Activated B cell treated with CpG ODN at 0.5 μM for 24 hours (primary cell): ENCODE data around the gene DNAH14. TPM values are rescaled to one million over a fixed set of nuclear protein-coding genes. Genes with fewer than 3 reads are reported as not detected.

Experiments
- ATAC-seq: fragments of 200-7000 bp; cut with Tn5 transposase; one replicate; pipeline ENCODE4 v1.10.0; 2021; ENCODE audit warnings: low read depth, mild to moderate bottlenecking, moderate library complexity
- CTCF ChIA-PET: fragments of 350-600 bp; sonication (Branson Sonifier 250); formaldehyde crosslinking; loops from one replicate; lab custom pipeline; 2021; ENCODE audit warnings: antibody characterized with exemption; lab: Charles Lee
- POLR2A ChIA-PET: fragments of 350-600 bp; sonication (Branson Sonifier 250); formaldehyde crosslinking; loops from one replicate; lab custom pipeline; 2021; ENCODE audit warnings: antibody characterized with exemption; lab: Charles Lee
- DNase-seq: peaks from one replicate; pipeline ENCODE4 v3.0.0; 2022
- H3K27ac Mint-ChIP-seq: one replicate; pipeline ENCODE4 v1.8.0; 2020; ENCODE audit warnings: mixed read lengths
- H3K27me3 Mint-ChIP-seq: one replicate; pipeline ENCODE4 v1.8.0; 2021; ENCODE audit warnings: mixed read lengths
- H3K36me3 Mint-ChIP-seq: one replicate; pipeline ENCODE4 v1.8.0; 2021; ENCODE audit warnings: low read depth, mixed read lengths
- H3K4me1 Mint-ChIP-seq: one replicate; pipeline ENCODE4 v1.8.0; 2021; ENCODE audit warnings: mixed read lengths
- H3K4me3 Mint-ChIP-seq: one replicate; pipeline ENCODE4 v1.8.0; 2020; ENCODE audit warnings: mild to moderate bottlenecking, mixed read lengths
- H3K9me3 Mint-ChIP-seq: one replicate; pipeline ENCODE4 v1.8.0; 2020; ENCODE audit warnings: mixed read lengths
- intact Hi-C: fragments of 100-400 bp; cut with micrococcal nuclease; formaldehyde crosslinking; loops from one replicate; pipeline ENCODE4 v1.15.1; 2024
- total RNA-seq: library from RNA; stranded (reverse); gene quantifications from 2 replicates; pipeline ENCODE4 v1.2.3, GENCODE V29; 2022
- TF ChIP-seq, protein P1 (sequence below): fragments of 200-600 bp; IDR thresholded peaks from one replicate; pipeline ENCODE4 v1.8.0; 2022; ENCODE audit warnings: antibody characterized with exemption, mild to moderate bottlenecking

DNAH14 gene
- total RNA-seq, 1 donor from 2014 or later: not detected

DNA sequence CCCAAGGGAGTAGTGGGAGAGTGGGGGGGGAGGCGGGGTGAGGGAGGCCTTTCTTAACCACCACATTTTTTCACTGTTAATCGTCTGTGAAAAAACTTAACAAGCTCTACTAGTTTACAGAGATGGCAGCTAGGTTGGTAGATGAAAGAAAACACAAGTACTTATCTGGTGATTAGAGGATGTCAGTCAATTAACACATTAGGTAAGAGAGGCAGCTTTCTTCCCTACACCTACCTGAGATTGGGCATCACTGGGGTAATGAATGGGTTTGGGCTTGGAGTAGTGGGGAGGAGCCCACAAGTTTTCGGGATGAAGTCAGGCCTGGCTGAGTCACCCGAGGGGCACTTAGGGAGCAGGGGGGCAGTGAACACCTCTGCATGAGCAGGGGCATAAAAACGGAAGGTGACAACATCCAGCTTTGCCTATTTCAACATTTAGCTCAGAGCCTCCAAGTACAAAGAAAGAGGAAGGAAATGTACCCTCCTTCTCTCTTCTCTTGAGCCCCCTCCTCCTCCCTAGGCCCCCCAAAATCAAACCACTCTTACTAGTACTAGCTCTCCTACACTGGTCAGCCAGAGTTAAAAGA lies 495.8 kb downstream of the DNAH14 start:
- Mint-ChIP-seq H3K4me1 (peaks cover 63% of the 10 kb centered on the region), H3K36me3 (peaks cover 36% of the 10 kb centered on the region), H3K9me3 (no peaks in the 10 kb centered on the region), H3K27me3 (no peaks in the 10 kb centered on the region), H3K4me3 (peak overlapping the region; percentile 59), H3K27ac (peak overlapping the region; percentile 74)
- ChIA-PET CTCF (interaction anchor here (1.0 to 1.6 kb wide), 4 partner anchors 11 to 49 kb away, joined by 3 to 4 read pairs (median 3); no protein-coding TSS in a partner anchor), POLR2A (interaction anchor here (0.6 to 6.0 kb wide), 6 partner anchors 17 to 574 kb away, joined by 3 to 68 read pairs (median 4); partner anchors contain the start of genes SDE2 and SRP9)
- DNase-seq (no peak), ATAC-seq (no peak)
- intact Hi-C loops: loop anchor here (5.0 to 10.0 kb wide), 7 partner anchors 173 to 990 kb away; partner anchors contain the start of genes H3-3A, PARP1, SRP9 and WDR26
- TF ChIP-seq, protein P1, sequence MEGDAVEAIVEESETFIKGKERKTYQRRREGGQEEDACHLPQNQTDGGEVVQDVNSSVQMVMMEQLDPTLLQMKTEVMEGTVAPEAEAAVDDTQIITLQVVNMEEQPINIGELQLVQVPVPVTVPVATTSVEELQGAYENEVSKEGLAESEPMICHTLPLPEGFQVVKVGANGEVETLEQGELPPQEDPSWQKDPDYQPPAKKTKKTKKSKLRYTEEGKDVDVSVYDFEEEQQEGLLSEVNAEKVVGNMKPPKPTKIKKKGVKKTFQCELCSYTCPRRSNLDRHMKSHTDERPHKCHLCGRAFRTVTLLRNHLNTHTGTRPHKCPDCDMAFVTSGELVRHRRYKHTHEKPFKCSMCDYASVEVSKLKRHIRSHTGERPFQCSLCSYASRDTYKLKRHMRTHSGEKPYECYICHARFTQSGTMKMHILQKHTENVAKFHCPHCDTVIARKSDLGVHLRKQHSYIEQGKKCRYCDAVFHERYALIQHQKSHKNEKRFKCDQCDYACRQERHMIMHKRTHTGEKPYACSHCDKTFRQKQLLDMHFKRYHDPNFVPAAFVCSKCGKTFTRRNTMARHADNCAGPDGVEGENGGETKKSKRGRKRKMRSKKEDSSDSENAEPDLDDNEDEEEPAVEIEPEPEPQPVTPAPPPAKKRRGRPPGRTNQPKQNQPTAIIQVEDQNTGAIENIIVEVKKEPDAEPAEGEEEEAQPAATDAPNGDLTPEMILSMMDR: no peak

DNA sequence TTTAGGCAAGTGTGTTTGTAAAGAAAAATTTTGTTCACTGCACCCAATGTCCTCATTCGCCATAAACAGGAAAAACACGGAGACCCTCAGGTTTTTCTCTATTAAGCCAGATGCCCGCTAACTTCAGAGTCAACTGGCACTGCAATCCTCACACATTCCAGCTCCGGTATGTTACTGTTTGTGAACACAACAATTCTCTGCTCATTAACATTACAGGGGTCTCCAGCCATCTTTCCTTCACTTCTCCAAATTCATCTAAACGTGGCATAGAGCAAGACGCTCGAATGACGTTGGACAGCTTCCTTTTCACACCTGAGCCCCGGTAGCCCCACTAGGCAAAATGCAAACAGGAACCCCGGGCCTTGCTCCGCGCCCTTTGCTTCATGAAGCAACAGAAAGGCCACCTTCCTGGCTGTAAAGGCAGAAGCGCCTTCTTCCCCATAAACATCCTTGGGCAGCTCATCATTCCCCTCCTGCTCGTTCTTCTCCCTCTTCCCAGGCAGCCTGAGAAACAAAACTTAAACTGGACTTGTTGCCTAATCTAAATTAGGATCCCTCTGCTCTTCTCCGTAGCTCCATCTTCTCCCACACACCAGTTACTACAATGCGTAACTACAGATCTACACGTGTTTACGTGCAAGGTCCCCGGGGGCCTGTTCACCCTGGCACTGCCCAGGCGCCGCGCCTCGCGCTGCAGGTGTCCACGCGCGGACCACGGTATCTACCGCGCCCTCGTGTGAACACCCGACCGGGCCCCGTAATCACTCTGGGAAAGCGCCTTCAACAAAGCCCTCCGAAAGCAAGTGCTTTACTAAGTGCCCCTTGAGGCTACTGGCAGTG lies 497.1 kb downstream of the DNAH14 start:
- Mint-ChIP-seq H3K9me3 (no peaks in the 10 kb centered on the region), H3K27me3 (no peaks in the 10 kb centered on the region), H3K4me3 (peak overlapping the region; percentile 96), H3K27ac (peak overlapping the region; percentile 88), H3K4me1 (peaks cover 63% of the 10 kb centered on the region), H3K36me3 (peaks cover 26% of the 10 kb centered on the region)
- ATAC-seq: peak; percentile 14
- DNase-seq: peak; percentile 35
- intact Hi-C loops: loop anchor here (1.0 to 10.0 kb wide), 8 partner anchors 174 to 992 kb away; partner anchors contain the start of genes H3-3A, PARP1, SDE2 and SRP9
- TF ChIP-seq, protein P1: no peak
- ChIA-PET POLR2A (interaction anchor here (0.8 to 6.0 kb wide), 11 partner anchors 15 to 1266 kb away, joined by 3 to 113 read pairs (median 4); partner anchors contain the start of genes H3-3A, PYCR2, SDE2 and SRP9), CTCF (interaction anchor here (3.0 kb wide), 1 partner anchor 18 kb away, joined by 14 read pairs; no protein-coding TSS in a partner anchor)

DNA sequence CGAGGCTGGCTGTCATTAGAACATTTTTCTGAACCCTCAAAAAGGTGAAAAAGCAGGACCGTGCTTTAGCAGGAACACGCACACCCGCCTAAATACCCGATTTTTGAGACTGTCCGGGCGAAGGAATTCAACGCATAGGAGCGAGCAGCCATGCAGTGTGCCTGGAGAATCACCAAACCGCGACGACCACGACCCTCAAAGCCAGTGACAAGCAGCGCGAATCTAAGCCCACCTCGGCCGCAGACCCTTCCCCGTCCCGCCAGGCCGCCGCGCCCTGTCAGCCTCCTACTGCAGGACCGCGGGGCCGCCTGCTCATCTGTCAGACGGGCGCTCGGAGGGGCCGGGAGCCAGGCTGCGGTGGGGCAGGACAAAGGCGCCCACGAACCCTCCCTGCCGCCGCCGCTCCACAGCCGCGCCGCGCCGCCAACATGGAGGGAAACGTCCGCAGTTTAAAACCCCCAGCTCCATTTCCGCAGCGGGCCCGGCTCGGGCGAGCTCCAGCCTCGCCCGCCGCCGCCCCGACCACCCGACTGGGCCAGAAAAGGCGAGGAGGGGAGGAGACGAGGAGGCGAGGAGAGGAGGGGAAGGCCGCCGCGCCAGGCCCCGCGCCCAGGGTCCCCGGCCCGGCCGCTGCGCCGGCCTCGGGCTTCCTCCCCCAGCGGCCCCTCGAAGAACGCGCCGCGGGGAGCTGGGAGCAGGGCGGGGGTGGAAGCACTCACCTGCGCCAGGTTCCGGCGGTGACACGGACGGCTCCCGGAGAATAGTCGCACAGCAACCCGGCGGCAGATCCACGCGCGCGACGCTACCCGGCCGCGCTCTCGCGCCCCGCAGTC lies 498.0 kb downstream of the DNAH14 start, which contains the start of gene LBR:
Gene LBR, minus strand, starts transcription at position 804 of the 833 bp plus-strand sequence. CDS start 3,963 bp downstream, outside the sequence.
- DNase-seq (no peak), ATAC-seq (peak; percentile 7)
- Mint-ChIP-seq H3K36me3 (peaks cover 19% of the 10 kb centered on the region), H3K9me3 (no peaks in the 10 kb centered on the region), H3K27ac (peak within 1 kb of the TSS; percentile 90), H3K4me1 (peaks cover 56% of the 10 kb centered on the region), H3K27me3 (no peaks in the 10 kb centered on the region), H3K4me3 (peak within 1 kb of the TSS; percentile 96)
- TF ChIP-seq, protein P1: no peak
- ChIA-PET POLR2A (interaction anchor here (0.6 to 6.0 kb wide), 9 partner anchors 14 to 1265 kb away, joined by 3 to 113 read pairs (median 8); partner anchors contain the start of genes H3-3A, PYCR2 and SDE2), CTCF (interaction anchor here (1.5 to 3.0 kb wide), 2 partner anchors 17 to 47 kb away, joined by 4 to 14 read pairs; no protein-coding TSS in a partner anchor)
- intact Hi-C loops: loop anchor here (1.0 to 10.0 kb wide), 11 partner anchors 14 to 993 kb away; partner anchors contain the start of genes H3-3A, PARP1, SDE2 and SRP9

DNA sequence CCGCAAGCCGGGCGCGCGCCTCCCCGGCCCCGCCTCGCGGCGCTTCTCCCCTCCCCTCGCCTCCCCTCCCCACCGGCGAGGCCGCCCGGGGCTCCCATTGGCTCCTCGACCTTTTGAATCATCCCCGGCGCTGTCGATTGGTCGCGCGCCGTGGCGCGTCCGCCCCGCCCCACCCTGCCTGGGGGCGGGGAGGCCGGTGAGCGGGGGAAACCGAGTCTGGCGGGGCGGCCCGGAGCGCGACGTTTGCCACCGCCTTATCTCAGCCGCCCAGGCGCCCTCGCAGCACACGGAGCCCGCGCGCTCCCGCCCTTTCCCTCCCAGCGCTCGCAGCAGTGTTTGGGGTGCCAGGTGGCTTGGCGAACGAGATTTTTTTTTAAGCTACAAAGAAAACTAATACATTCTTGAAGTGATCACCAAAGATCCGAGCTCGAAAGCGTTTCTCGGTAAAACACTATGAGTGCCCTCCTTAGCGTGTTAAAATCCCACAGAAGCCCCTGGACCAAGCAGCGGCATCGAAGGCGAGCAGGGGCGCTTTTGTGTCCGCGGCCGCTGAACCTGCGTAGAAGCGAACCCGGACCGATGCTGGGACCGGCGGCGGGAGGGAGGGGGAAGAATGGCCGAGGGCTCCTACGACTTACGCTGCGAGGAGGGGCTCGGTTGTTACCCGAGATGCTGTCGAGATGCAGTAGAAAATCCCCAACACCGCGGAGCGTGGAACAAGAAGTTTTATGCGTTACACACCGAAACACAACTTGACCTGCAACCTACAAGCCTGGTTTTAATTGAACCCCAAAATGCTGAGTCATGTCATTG lies 498.8 kb downstream of the DNAH14 start:
- intact Hi-C loops: loop anchor here (1.0 to 10.0 kb wide), 10 partner anchors 13 to 993 kb away; partner anchors contain the start of genes H3-3A, PARP1, SRP9 and WDR26
- TF ChIP-seq, protein P1: no peak
- ChIA-PET POLR2A (interaction anchor here (0.6 to 6.0 kb wide), 9 partner anchors 10 to 571 kb away, joined by 3 to 113 read pairs (median 5); partner anchors contain the start of gene SDE2), CTCF (interaction anchor here (1.5 to 3.0 kb wide), 2 partner anchors 16 to 46 kb away, joined by 4 to 14 read pairs; no protein-coding TSS in a partner anchor)
- DNase-seq (peak; percentile 88), ATAC-seq (peak; percentile 92)
- peak overlapping the region; percentile 90 for H3K27ac Mint-ChIP-seq
- no peaks in the 10 kb centered on the region for H3K27me3 Mint-ChIP-seq
- H3K36me3 Mint-ChIP-seq: peaks cover 11% of the 10 kb centered on the region
- peaks cover 48% of the 10 kb centered on the region for H3K4me1 Mint-ChIP-seq
- peak overlapping the region; percentile 89 for H3K4me3 Mint-ChIP-seq
- no peaks in the 10 kb centered on the region for H3K9me3 Mint-ChIP-seq
